ENCODE data around the gene CDC42BPB. TPM values are rescaled to one million over a fixed set of nuclear protein-coding genes. Genes with fewer than 3 reads are reported as not detected.

Gene CDC42BPB
- total RNA-seq, 1 donor from 2014 or later: 103 TPM

- Mint-ChIP-seq H3K9me3 (no peaks in the 10 kb centered on the region), H3K36me3 (peaks cover 31% of the 10 kb centered on the region), H3K4me1 (no peaks in the 10 kb centered on the region), H3K27ac (no peak overlapping the region), H3K4me3 (no peak overlapping the region), H3K27me3 (ENCODE audit: low read depth) (no peaks in the 10 kb centered on the region)
- no peak for DNase-seq (ENCODE audit: low spot score in 2 of 2, unreplicated experiment in 2 of 2)
- no peak for TF ChIP-seq CTCF (IDR thresholded peaks at IDR 0.05; ENCODE audit: unreplicated experiment)
Measured at GRCh38 chr14:102945346-102946130, 111.8 kb downstream of the CDC42BPB start.

- Mint-ChIP-seq H3K27ac (no peak overlapping the region), H3K4me3 (no peak overlapping the region), H3K36me3 (peaks cover 35% of the 10 kb centered on the region), H3K27me3 (ENCODE audit: low read depth) (no peaks in the 10 kb centered on the region), H3K4me1 (no peaks in the 10 kb centered on the region), H3K9me3 (no peaks in the 10 kb centered on the region)
- DNase-seq (ENCODE audit: low spot score in 2 of 2, unreplicated experiment in 2 of 2): no peak
- no peak for TF ChIP-seq CTCF (IDR thresholded peaks at IDR 0.05; ENCODE audit: unreplicated experiment)
Measured at GRCh38 chr14:102944448-102945330, 112.7 kb downstream of the CDC42BPB start.

GRCh38 chr14:102943979-102944378, 113.4 kb downstream of the CDC42BPB start:
- DNase-seq (ENCODE audit: low spot score in 2 of 2, unreplicated experiment in 2 of 2): no peak
- Mint-ChIP-seq H3K27me3 (ENCODE audit: low read depth) (no peaks in the 10 kb centered on the region), H3K36me3 (peaks cover 35% of the 10 kb centered on the region), H3K4me1 (no peaks in the 10 kb centered on the region), H3K27ac (no peak overlapping the region), H3K4me3 (no peak overlapping the region), H3K9me3 (no peaks in the 10 kb centered on the region)
- no peak for TF ChIP-seq CTCF (IDR thresholded peaks at IDR 0.05; ENCODE audit: unreplicated experiment)

GRCh38 chr14:102943454-102943853, 113.9 kb downstream of the CDC42BPB start:
- no peak for DNase-seq (ENCODE audit: low spot score in 2 of 2, unreplicated experiment in 2 of 2)
- Mint-ChIP-seq H3K4me3 (no peak overlapping the region), H3K27me3 (ENCODE audit: low read depth) (no peaks in the 10 kb centered on the region), H3K9me3 (no peaks in the 10 kb centered on the region), H3K36me3 (peaks cover 35% of the 10 kb centered on the region), H3K4me1 (no peaks in the 10 kb centered on the region), H3K27ac (no peak overlapping the region)
- no peak for TF ChIP-seq CTCF (IDR thresholded peaks at IDR 0.05; ENCODE audit: unreplicated experiment)

- Mint-ChIP-seq H3K27ac (no peak overlapping the region), H3K27me3 (ENCODE audit: low read depth) (no peaks in the 10 kb centered on the region), H3K4me3 (no peak overlapping the region), H3K36me3 (peaks cover 34% of the 10 kb centered on the region), H3K9me3 (no peaks in the 10 kb centered on the region), H3K4me1 (no peaks in the 10 kb centered on the region)
- no peak for DNase-seq (ENCODE audit: low spot score in 2 of 2, unreplicated experiment in 2 of 2)
- no peak for TF ChIP-seq CTCF (IDR thresholded peaks at IDR 0.05; ENCODE audit: unreplicated experiment)
Measured at GRCh38 chr14:102942069-102942468, 115.3 kb downstream of the CDC42BPB start.

Data from mesothelial cell of epicardium (in vitro differentiated cells).